ENCODE measurements around the gene TRABD. TPM values are rescaled to one million over a fixed set of nuclear protein-coding genes. Genes with fewer than 3 reads are reported as not detected.

The TRABD gene
- total RNA-seq, 1 donor from 2014 or later: 44.4 TPM

DNA sequence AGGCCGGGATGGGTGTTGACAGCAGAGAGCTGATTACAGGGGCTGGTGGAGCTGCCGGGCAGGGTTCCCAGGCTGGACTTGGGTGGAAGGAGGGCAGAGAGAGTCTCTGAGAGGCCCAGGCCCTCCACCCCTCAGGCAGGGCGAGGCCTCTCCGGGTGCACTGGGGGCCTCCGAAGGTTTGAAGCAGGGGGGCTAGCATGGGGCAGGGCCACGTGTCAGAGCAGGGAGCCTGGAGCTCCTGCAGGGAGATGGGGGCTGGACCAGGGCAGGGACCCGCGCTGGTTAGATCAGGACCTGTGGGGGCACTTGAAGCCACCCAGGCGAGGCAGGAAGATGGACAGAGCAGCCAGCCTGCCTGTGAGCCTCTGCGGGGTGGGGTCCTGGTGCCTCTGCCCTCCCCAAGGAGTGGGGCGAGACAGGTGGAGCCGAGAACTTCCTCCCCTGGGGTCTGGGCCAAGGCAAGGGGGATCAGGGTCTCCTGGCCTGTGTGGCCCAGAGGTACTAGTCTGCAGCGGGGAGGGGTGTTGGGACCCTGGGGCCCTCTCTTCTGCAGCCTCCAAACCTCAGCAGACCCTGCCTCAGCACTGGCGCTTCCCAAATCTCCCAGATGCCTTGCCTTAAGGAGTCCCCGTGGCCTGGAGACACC is 14.3 kb upstream of the TRABD start:
- peak overlapping the region; percentile 61 for H3K27ac Mint-ChIP-seq
- H3K4me1 Mint-ChIP-seq: peaks cover 8% of the 10 kb centered on the region
- TF ChIP-seq, protein P1, sequence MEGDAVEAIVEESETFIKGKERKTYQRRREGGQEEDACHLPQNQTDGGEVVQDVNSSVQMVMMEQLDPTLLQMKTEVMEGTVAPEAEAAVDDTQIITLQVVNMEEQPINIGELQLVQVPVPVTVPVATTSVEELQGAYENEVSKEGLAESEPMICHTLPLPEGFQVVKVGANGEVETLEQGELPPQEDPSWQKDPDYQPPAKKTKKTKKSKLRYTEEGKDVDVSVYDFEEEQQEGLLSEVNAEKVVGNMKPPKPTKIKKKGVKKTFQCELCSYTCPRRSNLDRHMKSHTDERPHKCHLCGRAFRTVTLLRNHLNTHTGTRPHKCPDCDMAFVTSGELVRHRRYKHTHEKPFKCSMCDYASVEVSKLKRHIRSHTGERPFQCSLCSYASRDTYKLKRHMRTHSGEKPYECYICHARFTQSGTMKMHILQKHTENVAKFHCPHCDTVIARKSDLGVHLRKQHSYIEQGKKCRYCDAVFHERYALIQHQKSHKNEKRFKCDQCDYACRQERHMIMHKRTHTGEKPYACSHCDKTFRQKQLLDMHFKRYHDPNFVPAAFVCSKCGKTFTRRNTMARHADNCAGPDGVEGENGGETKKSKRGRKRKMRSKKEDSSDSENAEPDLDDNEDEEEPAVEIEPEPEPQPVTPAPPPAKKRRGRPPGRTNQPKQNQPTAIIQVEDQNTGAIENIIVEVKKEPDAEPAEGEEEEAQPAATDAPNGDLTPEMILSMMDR (IDR thresholded peaks at IDR 0.05; ENCODE audit: unreplicated experiment): no peak
- H3K36me3 Mint-ChIP-seq: no peaks in the 10 kb centered on the region
- H3K9me3 Mint-ChIP-seq: no peaks in the 10 kb centered on the region
- H3K4me3 Mint-ChIP-seq: peak overlapping the region; percentile 78
- no peak for DNase-seq (ENCODE audit: low spot score in 2 of 2, unreplicated experiment in 2 of 2)
- peaks cover 22% of the 10 kb centered on the region for H3K27me3 Mint-ChIP-seq (ENCODE audit: low read depth)

DNA sequence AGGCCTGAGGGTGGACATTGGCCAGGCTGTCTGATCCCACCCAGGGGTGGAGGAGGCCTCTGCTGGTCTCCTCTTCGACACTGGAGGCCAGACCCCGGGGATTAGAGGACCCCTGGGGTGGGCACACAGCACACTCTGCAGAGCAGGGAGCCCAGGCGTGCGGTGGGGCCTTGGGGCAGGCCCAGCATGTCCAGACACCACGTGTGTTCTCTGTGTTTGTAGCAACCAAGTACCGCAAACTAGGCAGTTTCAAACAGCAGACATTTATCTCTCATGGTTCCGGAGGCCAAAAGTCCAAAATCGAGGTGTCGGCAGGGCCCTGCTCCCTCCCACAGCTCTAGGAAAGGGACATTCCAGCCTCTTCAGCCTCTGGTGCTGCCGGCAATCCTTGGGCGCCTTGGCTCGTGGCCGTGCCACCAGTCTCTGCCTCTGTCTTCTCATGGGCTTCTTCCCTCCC is 13.7 kb upstream of the TRABD start:
- Mint-ChIP-seq H3K27ac (no peak overlapping the region), H3K4me1 (peaks cover 8% of the 10 kb centered on the region), H3K9me3 (no peaks in the 10 kb centered on the region), H3K36me3 (peaks cover under 1% of the 10 kb centered on the region), H3K27me3 (ENCODE audit: low read depth) (peaks cover 22% of the 10 kb centered on the region), H3K4me3 (peak overlapping the region; percentile 78)
- TF ChIP-seq, protein P1 (IDR thresholded peaks at IDR 0.05; ENCODE audit: unreplicated experiment): no peak
- DNase-seq (ENCODE audit: low spot score in 2 of 2, unreplicated experiment in 2 of 2): no peak

DNA sequence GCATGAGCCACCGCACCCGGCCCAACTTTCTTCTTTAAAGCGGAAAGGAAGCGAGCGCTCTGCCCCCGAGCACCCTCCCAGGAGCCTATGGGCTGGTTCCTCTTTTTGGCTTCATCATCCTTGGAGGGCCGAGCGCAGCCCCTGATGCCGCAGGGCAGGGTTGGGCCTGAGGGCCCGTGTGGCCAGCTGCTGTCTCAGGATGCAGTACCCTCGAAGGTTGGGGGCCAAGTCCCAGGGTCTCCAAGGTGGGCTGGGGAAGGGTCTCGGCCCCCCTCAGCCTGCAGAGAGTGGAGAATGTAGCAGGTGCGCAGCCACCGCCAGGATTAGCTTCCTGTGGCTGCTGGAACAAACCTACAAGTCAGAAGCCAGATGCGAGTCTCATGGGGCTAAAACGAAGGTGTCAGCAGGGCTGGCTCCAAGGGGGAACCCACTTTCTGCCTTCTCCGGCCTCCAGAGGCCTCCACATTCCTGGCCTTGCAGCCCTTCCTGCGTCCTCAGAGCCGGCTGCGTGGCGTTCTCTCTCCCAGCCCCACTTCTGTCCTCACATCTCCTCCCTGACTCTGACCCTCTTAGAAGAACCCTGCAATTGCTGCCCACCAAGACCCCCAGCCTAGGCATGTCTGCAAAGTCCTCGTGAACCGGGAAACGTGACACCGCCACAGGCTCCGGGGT is 12.3 kb upstream of the TRABD start:
- H3K27me3 Mint-ChIP-seq (ENCODE audit: low read depth): peaks cover 12% of the 10 kb centered on the region
- H3K36me3 Mint-ChIP-seq: peaks cover 4% of the 10 kb centered on the region
- no peak overlapping the region for H3K4me3 Mint-ChIP-seq
- H3K9me3 Mint-ChIP-seq: no peaks in the 10 kb centered on the region
- no peak for DNase-seq (ENCODE audit: low spot score in 2 of 2, unreplicated experiment in 2 of 2)
- H3K4me1 Mint-ChIP-seq: peaks cover 8% of the 10 kb centered on the region
- TF ChIP-seq, protein P1 (IDR thresholded peaks at IDR 0.05; ENCODE audit: unreplicated experiment): no peak
- H3K27ac Mint-ChIP-seq: no peak overlapping the region

DNA sequence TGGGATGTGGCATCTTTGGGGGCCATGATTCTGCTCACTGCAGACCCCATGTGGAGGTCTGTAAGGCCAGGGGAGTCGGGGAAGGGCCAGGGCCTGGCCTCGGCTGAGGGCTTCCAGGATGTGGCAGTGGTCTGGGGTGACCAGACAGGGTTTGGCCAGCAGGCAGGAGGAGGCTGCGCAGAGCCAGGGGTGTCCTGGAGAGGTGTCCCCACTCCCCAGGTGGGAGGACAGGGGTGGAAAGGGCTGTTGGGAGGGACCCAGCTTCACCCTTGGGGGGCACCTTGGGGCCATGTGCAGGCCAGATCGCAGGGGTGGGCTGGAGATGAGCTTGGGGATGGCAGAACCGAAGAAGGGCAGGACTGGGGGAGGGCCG is 11.7 kb upstream of the TRABD start:
- H3K4me3 Mint-ChIP-seq: no peak overlapping the region
- H3K4me1 Mint-ChIP-seq: peaks cover 7% of the 10 kb centered on the region
- TF ChIP-seq, protein P1 (IDR thresholded peaks at IDR 0.05; ENCODE audit: unreplicated experiment): no peak
- H3K9me3 Mint-ChIP-seq: no peaks in the 10 kb centered on the region
- peaks cover 4% of the 10 kb centered on the region for H3K36me3 Mint-ChIP-seq
- no peak for DNase-seq (ENCODE audit: low spot score in 2 of 2, unreplicated experiment in 2 of 2)
- H3K27ac Mint-ChIP-seq: no peak overlapping the region
- peaks cover 7% of the 10 kb centered on the region for H3K27me3 Mint-ChIP-seq (ENCODE audit: low read depth)

DNA sequence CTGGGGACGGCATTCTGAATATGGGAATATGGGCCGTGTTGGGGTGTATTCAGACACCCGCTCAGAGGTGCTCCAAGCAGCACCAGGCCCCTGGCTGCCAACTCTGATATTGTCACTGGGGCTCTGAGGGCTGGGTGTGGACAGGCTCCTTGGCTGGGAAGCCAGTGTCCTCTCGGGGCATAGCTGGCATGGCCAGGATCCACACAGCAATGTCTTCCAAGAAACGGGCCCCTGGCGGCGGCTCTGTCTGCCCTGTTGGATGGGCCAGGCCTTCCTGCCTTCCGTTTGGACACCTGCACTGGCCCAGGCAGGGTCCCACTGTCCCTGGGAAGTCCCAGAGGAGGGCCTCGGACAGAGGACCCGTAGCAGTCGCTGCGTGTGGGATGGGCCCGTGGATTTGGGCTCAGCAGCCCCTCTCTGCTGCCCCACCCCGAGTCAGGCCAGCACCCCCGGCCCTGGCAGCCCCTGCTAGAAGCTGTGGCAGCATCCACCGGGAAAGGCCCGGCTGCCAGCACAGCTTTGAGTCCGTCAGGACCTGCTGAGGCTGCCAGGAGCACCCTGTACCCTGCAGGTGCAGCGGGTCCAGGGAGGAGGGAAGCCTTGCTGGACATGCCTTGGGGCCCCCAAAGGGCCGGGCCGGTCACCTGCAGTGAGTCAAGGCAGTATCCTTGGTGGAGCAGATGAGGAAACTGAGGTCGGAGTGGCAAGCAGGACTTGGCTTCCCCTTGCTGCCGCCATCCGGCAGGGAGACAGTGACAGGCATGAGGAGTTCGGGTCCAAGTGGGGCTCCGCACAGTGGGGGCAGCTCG is 11.1 kb upstream of the TRABD start:
- H3K4me3 Mint-ChIP-seq: no peak overlapping the region
- H3K4me1 Mint-ChIP-seq: peaks cover 3% of the 10 kb centered on the region
- H3K27me3 Mint-ChIP-seq (ENCODE audit: low read depth): peaks cover 3% of the 10 kb centered on the region
- DNase-seq (ENCODE audit: low spot score in 2 of 2, unreplicated experiment in 2 of 2): no peak
- no peaks in the 10 kb centered on the region for H3K9me3 Mint-ChIP-seq
- H3K36me3 Mint-ChIP-seq: peaks cover 4% of the 10 kb centered on the region
- H3K27ac Mint-ChIP-seq: no peak overlapping the region
- TF ChIP-seq, protein P1 (IDR thresholded peaks at IDR 0.05; ENCODE audit: unreplicated experiment): no peak
